Right atrium auricular region (tissue), 2 donors: ENCODE data around the gene TNS1. TPM values are rescaled to one million over a fixed set of nuclear protein-coding genes. Genes with fewer than 3 reads are reported as not detected.

Experiments used
- DNase-seq: peaks from one replicate; pipeline ENCODE4 v3.0.0-alpha.2; 2019; ENCODE audit warnings: low spot score
- H3K27ac ChIP-seq, 2 donors: fragments of 200-600 bp; sonication (generic); 1 replicate in 1 of 2; 2 replicates in 1 of 2; pipeline ENCODE4 v1.5.1; 2016 to 2019
- H3K27me3 ChIP-seq, 2 donors: fragments of 200-600 bp; sonication (generic); one replicate each; pipeline versions ENCODE4 v1.5.1 to v1.6.0; 2017 to 2019
- H3K36me3 ChIP-seq: fragments of 200-600 bp; sonication (generic); one replicate; pipeline ENCODE4 v1.5.1; 2016
- H3K4me1 ChIP-seq, 2 donors: fragments of 200-600 bp; sonication (generic); one replicate each; pipeline versions ENCODE4 v1.5.1 to v1.6.0; 2017 to 2019
- H3K4me3 ChIP-seq, 2 donors: fragments of 200-600 bp; sonication (generic); 1 replicate in 1 of 2; 2 replicates in 1 of 2; pipeline ENCODE4 v1.5.1; 2017 to 2019; ENCODE audit warnings: mild to moderate bottlenecking in 1 of 2, moderate library complexity in 1 of 2
- H3K9me3 ChIP-seq, 2 donors: fragments of 200-600 bp; sonication (generic); one replicate each; pipeline ENCODE4 v1.5.1; 2019
- total RNA-seq, 2 donors: library from RNA; depleted of rRNA; stranded (reverse); fragments of >200 nt; gene quantifications; one replicate each; pipeline ENCODE4 v1.1.0, GENCODE V29; 2016
- TF ChIP-seq, protein P1 (sequence below), 2 donors: fragments of 200-600 bp; sonication (generic); IDR thresholded peaks; one replicate each; pipeline ENCODE4 v1.5.1; 2019; ENCODE audit warnings: antibody characterized with exemption in 2 of 2

TNS1 gene
- total RNA-seq, 2 donors from 2014 or later: 393 to 720 TPM

GRCh38 chr2:217851191-217852020 lies 151.4 kb downstream of the TNS1 start:
- TF ChIP-seq, protein P1, sequence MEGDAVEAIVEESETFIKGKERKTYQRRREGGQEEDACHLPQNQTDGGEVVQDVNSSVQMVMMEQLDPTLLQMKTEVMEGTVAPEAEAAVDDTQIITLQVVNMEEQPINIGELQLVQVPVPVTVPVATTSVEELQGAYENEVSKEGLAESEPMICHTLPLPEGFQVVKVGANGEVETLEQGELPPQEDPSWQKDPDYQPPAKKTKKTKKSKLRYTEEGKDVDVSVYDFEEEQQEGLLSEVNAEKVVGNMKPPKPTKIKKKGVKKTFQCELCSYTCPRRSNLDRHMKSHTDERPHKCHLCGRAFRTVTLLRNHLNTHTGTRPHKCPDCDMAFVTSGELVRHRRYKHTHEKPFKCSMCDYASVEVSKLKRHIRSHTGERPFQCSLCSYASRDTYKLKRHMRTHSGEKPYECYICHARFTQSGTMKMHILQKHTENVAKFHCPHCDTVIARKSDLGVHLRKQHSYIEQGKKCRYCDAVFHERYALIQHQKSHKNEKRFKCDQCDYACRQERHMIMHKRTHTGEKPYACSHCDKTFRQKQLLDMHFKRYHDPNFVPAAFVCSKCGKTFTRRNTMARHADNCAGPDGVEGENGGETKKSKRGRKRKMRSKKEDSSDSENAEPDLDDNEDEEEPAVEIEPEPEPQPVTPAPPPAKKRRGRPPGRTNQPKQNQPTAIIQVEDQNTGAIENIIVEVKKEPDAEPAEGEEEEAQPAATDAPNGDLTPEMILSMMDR (IDR thresholded peaks at IDR 0.05): no peak
- H3K9me3 ChIP-seq: no peaks in the 10 kb centered on the region
- peak overlapping the region; percentile 54 to 84 for H3K27ac ChIP-seq
- H3K4me3 ChIP-seq: peak overlapping the region in 1 of 2 donors; percentile 18
- peaks cover 72% of the 10 kb centered on the region for H3K36me3 ChIP-seq
- H3K27me3 ChIP-seq: no peaks in the 10 kb centered on the region
- DNase-seq: peak; percentile 75
- peaks cover 0 to 98% of the 10 kb centered on the region in 2 donors for H3K4me1 ChIP-seq

GRCh38 chr2:217849154-217849975 lies 153.4 kb downstream of the TNS1 start:
- TF ChIP-seq, protein P1 (IDR thresholded peaks at IDR 0.05): no peak
- DNase-seq: no peak
- H3K9me3 ChIP-seq: no peaks in the 10 kb centered on the region
- peak overlapping the region; percentile 50 to 61 for H3K27ac ChIP-seq
- H3K4me1 ChIP-seq: peaks cover 0 to 84% of the 10 kb centered on the region in 2 donors
- no peaks in the 10 kb centered on the region for H3K27me3 ChIP-seq
- H3K36me3 ChIP-seq: peaks cover 79% of the 10 kb centered on the region
- no peak overlapping the region for H3K4me3 ChIP-seq

DNA sequence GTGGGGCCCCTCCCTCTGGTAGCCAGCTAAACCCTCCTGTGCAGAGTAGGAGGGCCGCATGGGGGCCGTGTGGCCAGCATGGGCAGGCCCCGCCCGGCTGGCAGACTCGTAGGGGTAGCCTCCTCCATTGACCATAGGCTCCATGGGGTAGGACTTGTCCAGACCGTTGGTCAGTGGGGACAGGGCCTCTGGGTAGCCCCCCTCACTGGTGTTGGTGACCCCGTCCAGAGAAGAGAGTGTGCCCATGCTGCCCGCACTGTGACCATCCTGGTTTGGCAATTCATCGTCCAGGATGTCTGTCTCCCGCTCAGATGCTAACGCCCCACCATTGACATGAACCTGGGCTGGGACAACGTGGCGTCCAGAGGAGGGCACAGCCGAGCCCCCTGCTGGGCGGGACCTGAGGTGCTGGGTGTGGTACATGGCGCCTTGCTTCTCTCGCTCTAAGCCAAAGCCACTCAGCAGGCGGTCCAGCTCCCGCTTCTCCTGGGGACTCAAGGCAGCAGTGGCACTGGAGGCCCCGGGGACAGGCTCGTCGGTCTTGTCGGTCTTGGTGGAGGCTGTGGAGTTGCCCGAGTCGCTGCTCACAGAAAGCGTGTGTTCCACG lies 154.3 kb downstream of the TNS1 start:
- H3K4me3 ChIP-seq: no peak overlapping the region
- DNase-seq: no peak
- no peaks in the 10 kb centered on the region for H3K9me3 ChIP-seq
- peak overlapping the region; percentile 48 to 61 for H3K27ac ChIP-seq
- peaks cover 0 to 84% of the 10 kb centered on the region in 2 donors for H3K4me1 ChIP-seq
- peaks cover 77% of the 10 kb centered on the region for H3K36me3 ChIP-seq
- H3K27me3 ChIP-seq: no peaks in the 10 kb centered on the region
- TF ChIP-seq, protein P1 (IDR thresholded peaks at IDR 0.05): no peak

GRCh38 chr2:217847552-217848350 lies 155.0 kb downstream of the TNS1 start:
- H3K36me3 ChIP-seq: peaks cover 77% of the 10 kb centered on the region
- H3K4me3 ChIP-seq: no peak overlapping the region
- TF ChIP-seq, protein P1 (IDR thresholded peaks at IDR 0.05): no peak
- no peaks in the 10 kb centered on the region for H3K9me3 ChIP-seq
- DNase-seq: no peak
- H3K27me3 ChIP-seq: no peaks in the 10 kb centered on the region
- H3K27ac ChIP-seq: peak overlapping the region; percentile 47 to 48
- H3K4me1 ChIP-seq: peaks cover 0 to 84% of the 10 kb centered on the region in 2 donors

DNA sequence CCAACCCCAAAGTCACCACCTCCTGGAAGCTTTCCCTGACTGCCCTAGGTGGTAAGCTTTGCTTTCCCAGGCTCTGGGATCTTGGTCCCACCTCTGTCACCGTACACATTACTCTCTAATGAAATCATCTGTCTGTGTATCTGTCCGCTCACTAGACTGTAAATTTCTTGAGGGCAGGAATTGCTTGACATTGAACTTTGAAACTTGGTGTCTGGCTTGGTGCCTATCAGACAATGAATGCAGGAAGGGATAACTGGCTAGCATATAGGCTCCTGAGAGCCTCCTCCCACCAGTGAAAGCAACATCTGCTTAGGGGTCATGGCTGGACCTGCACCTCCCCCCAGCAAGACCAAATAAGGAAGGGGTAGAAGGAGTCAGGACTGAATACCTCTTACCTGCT lies 155.7 kb downstream of the TNS1 start:
- H3K27me3 ChIP-seq: no peaks in the 10 kb centered on the region
- H3K9me3 ChIP-seq: no peaks in the 10 kb centered on the region
- TF ChIP-seq, protein P1 (IDR thresholded peaks at IDR 0.05): no peak
- H3K4me1 ChIP-seq: peaks cover 0 to 84% of the 10 kb centered on the region in 2 donors
- DNase-seq: no peak
- H3K27ac ChIP-seq: peak overlapping the region; percentile 47 to 48
- no peak overlapping the region for H3K4me3 ChIP-seq
- H3K36me3 ChIP-seq: peaks cover 77% of the 10 kb centered on the region
